WERI-Rb-1 (cell line): ENCODE data around the gene SMLR1.
A peak's percentile ranks its signal among the peaks of the same experiment; 100 is the strongest.

ENCODE experiments used
- DNase-seq: peaks from one replicate; pipeline ENCODE4 v3.0.0-alpha.2; 2020
- H3K27ac ChIP-seq: fragments of 250-450 bp; sonication (Bioruptor Pico); 2 replicates; pipeline ENCODE4 v1.5.1; 2020; ENCODE audit warnings: mild to moderate bottlenecking, moderate library complexity
- H3K27me3 ChIP-seq: fragments of 250-450 bp; sonication (Bioruptor Pico); 2 replicates; pipeline ENCODE4 v1.5.1; 2021; ENCODE audit warnings: mild to moderate bottlenecking, low read depth, moderate library complexity; ENCODE audit not compliant: insufficient read depth, severe bottlenecking
- H3K36me3 ChIP-seq: fragments of 250-450 bp; sonication (Bioruptor Pico); 2 replicates; pipeline ENCODE4 v1.5.1; 2020; ENCODE audit warnings: mild to moderate bottlenecking, moderate library complexity
- H3K4me3 ChIP-seq: 2 replicates; pipeline ENCODE4 v1.5.1; 2011; ENCODE audit warnings: low read depth, mild to moderate bottlenecking, control low read depth, low read length
- H3K9me3 ChIP-seq: fragments of 250-450 bp; sonication (Bioruptor Pico); 2 replicates; pipeline ENCODE4 v1.5.1; 2021; ENCODE audit warnings: mild to moderate bottlenecking, moderate library complexity; ENCODE audit not compliant: severe bottlenecking
- TF ChIP-seq, protein P1 (sequence below): IDR thresholded peaks from 2 replicates; pipeline ENCODE4 v1.5.1; 2011; ENCODE audit warnings: low read depth, mild to moderate bottlenecking, control low read depth, inconsistent platforms, low read length

The SMLR1 gene

DNA sequence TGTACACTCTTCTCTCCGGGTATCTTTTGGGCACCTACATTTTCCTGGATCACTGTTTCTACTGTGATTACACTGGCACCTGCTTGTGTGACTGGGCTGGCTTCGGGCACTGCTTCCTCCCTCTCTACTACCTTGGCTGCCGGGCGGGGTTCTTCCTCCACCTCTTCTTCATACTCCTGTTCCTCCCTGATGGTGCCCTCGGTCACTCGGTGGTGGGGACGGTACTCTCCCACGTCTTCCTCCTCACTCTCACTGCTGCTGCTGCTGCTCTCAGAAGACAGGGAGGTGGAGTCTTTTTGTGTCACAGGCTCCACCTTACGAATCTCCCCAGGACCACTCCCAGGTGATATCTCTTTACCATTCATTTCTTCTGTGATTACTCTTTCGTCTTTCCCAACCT lies 42.5 kb downstream of the SMLR1 start:
- H3K9me3 ChIP-seq = no peaks in the 10 kb centered on the region
- H3K27ac ChIP-seq = no peak overlapping the region
- no peaks in the 10 kb centered on the region for H3K36me3 ChIP-seq
- no peak for DNase-seq
- TF ChIP-seq, protein P1, sequence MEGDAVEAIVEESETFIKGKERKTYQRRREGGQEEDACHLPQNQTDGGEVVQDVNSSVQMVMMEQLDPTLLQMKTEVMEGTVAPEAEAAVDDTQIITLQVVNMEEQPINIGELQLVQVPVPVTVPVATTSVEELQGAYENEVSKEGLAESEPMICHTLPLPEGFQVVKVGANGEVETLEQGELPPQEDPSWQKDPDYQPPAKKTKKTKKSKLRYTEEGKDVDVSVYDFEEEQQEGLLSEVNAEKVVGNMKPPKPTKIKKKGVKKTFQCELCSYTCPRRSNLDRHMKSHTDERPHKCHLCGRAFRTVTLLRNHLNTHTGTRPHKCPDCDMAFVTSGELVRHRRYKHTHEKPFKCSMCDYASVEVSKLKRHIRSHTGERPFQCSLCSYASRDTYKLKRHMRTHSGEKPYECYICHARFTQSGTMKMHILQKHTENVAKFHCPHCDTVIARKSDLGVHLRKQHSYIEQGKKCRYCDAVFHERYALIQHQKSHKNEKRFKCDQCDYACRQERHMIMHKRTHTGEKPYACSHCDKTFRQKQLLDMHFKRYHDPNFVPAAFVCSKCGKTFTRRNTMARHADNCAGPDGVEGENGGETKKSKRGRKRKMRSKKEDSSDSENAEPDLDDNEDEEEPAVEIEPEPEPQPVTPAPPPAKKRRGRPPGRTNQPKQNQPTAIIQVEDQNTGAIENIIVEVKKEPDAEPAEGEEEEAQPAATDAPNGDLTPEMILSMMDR = no peak
- no peak overlapping the region for H3K4me3 ChIP-seq
- no peaks in the 10 kb centered on the region for H3K27me3 ChIP-seq

DNA sequence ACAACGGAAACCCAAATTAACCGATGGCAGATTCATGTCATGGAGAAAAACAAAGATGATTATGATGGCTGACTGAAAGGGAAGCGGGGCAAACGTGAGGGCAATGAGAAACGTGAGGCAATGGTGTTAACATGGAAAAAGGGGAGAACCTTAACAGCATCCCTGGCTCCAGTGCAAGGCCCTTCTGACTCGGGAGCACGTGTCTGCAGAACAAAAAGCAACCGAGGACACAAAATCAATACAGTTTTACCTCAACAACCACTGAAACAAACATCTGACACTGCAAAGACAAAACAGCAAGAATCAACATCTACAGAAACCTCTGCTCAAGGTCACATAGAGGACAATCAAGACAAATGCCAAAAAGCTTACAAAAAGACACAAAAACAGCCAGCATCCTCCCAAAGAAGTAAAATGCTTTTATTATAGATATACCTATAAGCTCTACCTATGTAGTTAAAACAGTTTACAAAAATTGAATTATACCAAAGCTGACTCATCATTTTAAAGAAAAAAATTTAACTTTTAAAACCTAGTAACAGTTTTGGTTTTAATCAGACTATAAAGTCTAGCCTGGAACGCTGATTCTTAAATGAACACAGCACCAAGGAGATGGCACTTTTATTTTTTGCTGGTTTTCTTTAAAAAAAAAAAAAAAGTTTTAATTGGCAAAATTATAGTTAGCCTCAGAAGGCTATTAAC lies 43.1 kb downstream of the SMLR1 start:
- H3K9me3 ChIP-seq = no peaks in the 10 kb centered on the region
- H3K27me3 ChIP-seq = no peaks in the 10 kb centered on the region
- TF ChIP-seq, protein P1 = no peak
- no peak for DNase-seq
- no peaks in the 10 kb centered on the region for H3K36me3 ChIP-seq
- H3K4me3 ChIP-seq = no peak overlapping the region
- H3K27ac ChIP-seq = no peak overlapping the region

DNA sequence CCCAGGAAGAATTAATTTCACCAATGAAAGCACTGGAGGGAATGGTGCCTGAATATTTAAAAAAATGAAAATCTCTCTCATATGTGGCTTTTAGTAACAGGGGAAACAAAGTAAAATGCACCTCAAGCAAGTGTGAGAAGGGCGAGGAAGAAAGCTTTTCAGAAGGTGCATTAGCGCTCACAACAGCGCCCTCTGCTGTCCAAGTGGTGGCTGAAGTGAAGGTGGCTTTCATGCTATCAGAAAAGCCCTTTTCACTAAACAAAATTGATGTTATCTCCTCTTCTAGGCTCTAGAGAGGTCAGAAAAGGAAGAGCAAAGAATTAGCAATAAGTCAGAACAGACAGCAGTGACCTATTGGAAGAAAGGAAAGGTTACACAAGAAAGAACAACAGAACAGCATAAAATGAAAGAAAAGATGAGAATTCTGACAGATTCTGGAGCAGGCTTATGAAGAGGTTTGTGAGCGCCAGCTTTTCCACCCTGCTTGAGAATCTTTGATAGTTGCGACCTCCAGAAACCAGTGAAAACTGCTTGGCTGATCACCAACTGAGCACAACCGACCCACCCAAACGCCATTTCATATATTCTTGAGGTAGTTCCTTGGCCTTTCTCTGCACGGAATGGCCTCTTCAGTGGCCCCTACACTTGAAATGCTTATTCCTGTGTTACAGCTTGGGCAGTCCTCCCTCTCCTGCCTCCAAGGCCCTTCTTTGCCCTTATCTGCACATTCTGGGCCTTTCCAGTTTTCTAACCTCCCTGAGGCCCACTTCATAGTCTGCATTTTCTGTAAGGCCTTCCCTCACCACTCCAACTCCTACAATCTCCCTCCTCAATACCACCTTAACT lies 45.3 kb downstream of the SMLR1 start:
- TF ChIP-seq, protein P1 = peak; percentile 93
- DNase-seq = peak; percentile 69
- H3K36me3 ChIP-seq = no peaks in the 10 kb centered on the region
- H3K4me3 ChIP-seq = no peak overlapping the region
- no peak overlapping the region for H3K27ac ChIP-seq
- H3K9me3 ChIP-seq = no peaks in the 10 kb centered on the region
- no peaks in the 10 kb centered on the region for H3K27me3 ChIP-seq

DNA sequence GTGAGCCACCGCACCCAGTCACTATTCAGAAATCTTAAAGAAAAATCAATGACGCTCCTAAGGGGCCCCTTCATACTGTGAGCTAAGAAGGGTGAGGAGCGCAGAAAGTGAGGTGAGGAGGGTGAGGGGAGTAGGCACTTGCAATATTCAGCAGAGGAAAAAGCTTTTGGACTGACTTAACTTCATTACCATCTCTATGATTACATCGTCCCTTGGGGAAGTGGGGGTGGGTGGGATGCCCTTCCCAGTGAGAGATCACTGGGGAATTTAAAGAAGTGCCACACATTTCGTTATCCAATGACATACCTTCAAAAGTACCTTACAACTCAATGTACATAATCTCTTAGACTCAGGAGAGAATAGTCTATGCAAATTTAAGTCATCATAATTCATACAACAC lies 46.5 kb downstream of the SMLR1 start:
- no peak overlapping the region for H3K27ac ChIP-seq
- H3K9me3 ChIP-seq = no peaks in the 10 kb centered on the region
- no peaks in the 10 kb centered on the region for H3K27me3 ChIP-seq
- H3K4me3 ChIP-seq = no peak overlapping the region
- no peak for DNase-seq
- H3K36me3 ChIP-seq = no peaks in the 10 kb centered on the region
- TF ChIP-seq, protein P1 = no peak

DNA sequence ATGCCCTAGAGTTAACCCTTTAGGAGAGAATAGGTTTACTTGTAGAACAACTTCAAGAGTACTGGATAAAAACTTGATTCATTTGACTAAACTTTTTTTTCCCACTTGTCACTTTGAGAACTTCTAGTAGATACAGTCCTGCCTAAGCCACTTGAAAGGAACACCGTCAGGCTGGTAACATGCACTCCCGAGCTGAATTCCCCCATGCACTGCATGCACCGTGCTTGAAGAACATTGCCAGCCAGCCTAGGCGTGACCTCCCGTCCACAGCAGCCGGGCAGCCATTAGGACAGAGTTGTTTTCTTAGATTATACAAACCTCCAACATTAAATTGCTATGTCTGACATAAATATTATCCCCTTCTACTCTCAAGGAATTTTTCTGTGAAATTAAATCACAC lies 52.6 kb downstream of the SMLR1 start:
- H3K27me3 ChIP-seq = no peaks in the 10 kb centered on the region
- H3K36me3 ChIP-seq = no peaks in the 10 kb centered on the region
- TF ChIP-seq, protein P1 = no peak
- no peaks in the 10 kb centered on the region for H3K9me3 ChIP-seq
- H3K4me3 ChIP-seq = no peak overlapping the region
- no peak for DNase-seq
- H3K27ac ChIP-seq = no peak overlapping the region
